Stomach (tissue), 9 donors: ENCODE results near the gene CABLES2. TPM values are rescaled to one million over a fixed set of nuclear protein-coding genes. Genes with fewer than 3 reads are reported as not detected.

Experiments used
- DNase-seq, 2 donors: peaks; one replicate each; pipeline versions ENCODE4 v3.0.0 to v3.0.0-alpha.2; 2013 to 2019
- H3K27ac ChIP-seq, 5 donors: fragments of 200-600 bp in 4 of 5; sonication (generic) in 4 of 5; one replicate each; pipeline ENCODE4 v1.5.1; 2013 to 2019; ENCODE audit warnings: mild to moderate bottlenecking in 1 of 5, moderate library complexity in 1 of 5
- H3K27me3 ChIP-seq, 3 donors: fragments of 200-600 bp; sonication (generic); one replicate each; pipeline ENCODE4 v1.5.1; 2017 to 2019; ENCODE audit warnings: mixed run types in 1 of 3
- H3K36me3 ChIP-seq, 4 donors: fragments of 200-600 bp; sonication (generic); 1 replicate in 3 of 4; 2 replicates in 1 of 4; pipeline ENCODE4 v1.5.1; 2016 to 2019
- H3K4me1 ChIP-seq, 4 donors: fragments of 200-600 bp; sonication (generic); one replicate each; pipeline ENCODE4 v1.5.1; 2016 to 2019
- H3K4me3 ChIP-seq, 4 donors: fragments of 200-600 bp; sonication (generic) in 3 of 4; one replicate each; pipeline ENCODE4 v1.5.1; 2016 to 2019; ENCODE audit warnings: mild to moderate bottlenecking in 1 of 4
- H3K9me3 ChIP-seq, 4 donors: fragments of 200-600 bp; sonication (generic); one replicate each; pipeline ENCODE4 v1.5.1; 2016 to 2019
- CTCF ChIP-seq, 7 experiments: fragments of 450-650 bp in 4 of 7; fragments of 200-600 bp in 3 of 7; sonication (generic) in 3 of 7; IDR thresholded peaks; one replicate each; pipeline ENCODE4 v1.5.1; 2016 to 2019; ENCODE audit warnings: antibody characterized with exemption in 7 of 7, control low read depth in 2 of 7, mild to moderate bottlenecking in 1 of 7
- EP300 ChIP-seq: sonication (generic); formaldehyde crosslinking; IDR thresholded peaks from one replicate; pipeline ENCODE4 v1.6.1; 2017; ENCODE audit warnings: antibody characterized with exemption
- POLR2A ChIP-seq, 4 donors: fragments of 450-650 bp; IDR thresholded peaks; one replicate each; pipeline ENCODE4 v1.6.1; 2016; ENCODE audit warnings: antibody characterized with exemption in 4 of 4, control low read depth in 2 of 4, mild to moderate bottlenecking in 1 of 4, moderate library complexity in 1 of 4
- POLR2AphosphoS5 ChIP-seq, 3 donors: sonication (generic); formaldehyde crosslinking; IDR thresholded peaks; one replicate each; pipeline ENCODE4 v1.6.1; 2016; ENCODE audit warnings: antibody characterized with exemption in 3 of 3
- WGBS, 5 donors: extraction: QIAGEN DNeasy Blood & Tissue Kit in 3 of 5; methylation state at CpG; one replicate each; pipeline versions ENCODE4 v1.1.5 to v1.1.7; 2013 to 2018; 5-methylcytosine and 5-hydroxymethylcytosine counted together
- intact Hi-C: fragments of 100-400 bp; cut with DNase I; formaldehyde crosslinking; loops from one replicate; pipeline ENCODE4 v1.15.1; 2023; ENCODE audit warnings: low total_unique reads
- polyA plus RNA-seq, 3 donors: library from polyadenylated mRNA; stranded (reverse); fragments of 200-250 nt; gene quantifications; one replicate each; pipeline ENCODE4 v1.2.3, GENCODE V29; 2013
- total RNA-seq, 5 donors: library from RNA; depleted of rRNA; stranded (reverse); fragments of >200 nt; gene quantifications; one replicate each; pipeline versions ENCODE4 v1.1.0 to v1.2.3, GENCODE V29; 2014 to 2016
- donor health status: healthy with polysubstance abuse.
- donor health status: Bipolar disorder and iron deficiency.
- donor health status: healthy.

The CABLES2 gene
- total and polyA plus RNA-seq, 8 donors, result 0.55 to 7.8 (median 1.9) TPM

DNA sequence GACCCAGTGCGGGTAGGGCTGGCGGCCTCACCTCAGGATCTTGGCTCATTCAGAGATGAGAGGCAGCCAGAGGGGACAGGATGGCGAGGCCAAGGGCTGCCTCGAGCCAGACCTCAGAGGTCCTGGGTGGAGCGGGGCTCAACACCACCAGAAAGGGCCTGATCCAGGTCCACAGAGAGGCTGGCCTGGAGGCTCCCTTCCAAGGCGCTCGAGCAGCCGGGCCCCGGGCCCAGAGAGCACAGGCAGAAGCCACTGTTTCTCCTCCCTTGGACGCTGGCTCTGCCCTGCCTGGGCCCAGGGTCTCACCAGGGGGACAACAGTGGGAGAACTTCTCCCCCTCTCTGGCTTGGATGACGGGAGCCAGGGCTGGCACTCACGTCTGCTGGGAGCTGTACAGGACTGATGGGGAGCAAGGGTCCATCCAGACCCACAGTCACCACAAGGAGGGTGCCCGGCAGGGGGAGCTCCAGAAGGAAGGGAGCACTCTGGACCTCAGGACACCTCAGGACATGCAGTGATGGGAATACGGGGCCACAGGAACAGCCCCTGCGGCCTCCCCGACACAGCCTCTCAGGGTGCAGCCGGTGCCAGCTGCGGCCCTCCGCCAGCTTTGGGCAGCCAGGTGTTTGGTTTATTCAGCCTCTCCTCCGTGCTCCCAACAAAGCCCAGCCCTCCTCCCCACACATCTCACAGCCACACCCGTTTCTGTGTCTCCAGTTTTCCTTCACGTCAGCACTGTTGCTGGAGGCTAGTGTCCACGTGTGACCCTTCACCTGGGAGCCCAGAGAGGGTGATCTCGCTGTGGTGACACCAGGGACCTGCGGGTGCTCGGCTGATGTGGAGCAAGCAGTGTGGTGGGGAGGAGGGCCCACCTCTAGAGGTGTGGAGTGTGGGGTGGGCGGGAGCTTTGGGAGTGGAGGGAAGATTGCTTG lies 11.5 kb downstream of the CABLES2 start:
- H3K4me3 ChIP-seq, result no peak overlapping the region
- DNase-seq, result no peak
- H3K27ac ChIP-seq, result no peak overlapping the region
- no peaks in the 10 kb centered on the region for H3K4me1 ChIP-seq
- H3K9me3 ChIP-seq, result no peaks in the 10 kb centered on the region
- H3K36me3 ChIP-seq, result peaks cover 0 to 70% (median 60%) of the 10 kb centered on the region in 4 donors
- H3K27me3 ChIP-seq, result no peaks in the 10 kb centered on the region
- no peak for TF ChIP-seq POLR2A (IDR thresholded peaks at IDR 0.05)
- no peak for TF ChIP-seq POLR2AphosphoS5 (IDR thresholded peaks at IDR 0.05)
- TF ChIP-seq EP300, result no peak
- TF ChIP-seq CTCF (IDR thresholded peaks at IDR 0.05), result no peak
- intact Hi-C loops, result no loop called here
- WGBS, 5 donors, result 80 to 85% (median 82%) methylated on average over 18 to 27 of the region's 27 CpGs

DNA sequence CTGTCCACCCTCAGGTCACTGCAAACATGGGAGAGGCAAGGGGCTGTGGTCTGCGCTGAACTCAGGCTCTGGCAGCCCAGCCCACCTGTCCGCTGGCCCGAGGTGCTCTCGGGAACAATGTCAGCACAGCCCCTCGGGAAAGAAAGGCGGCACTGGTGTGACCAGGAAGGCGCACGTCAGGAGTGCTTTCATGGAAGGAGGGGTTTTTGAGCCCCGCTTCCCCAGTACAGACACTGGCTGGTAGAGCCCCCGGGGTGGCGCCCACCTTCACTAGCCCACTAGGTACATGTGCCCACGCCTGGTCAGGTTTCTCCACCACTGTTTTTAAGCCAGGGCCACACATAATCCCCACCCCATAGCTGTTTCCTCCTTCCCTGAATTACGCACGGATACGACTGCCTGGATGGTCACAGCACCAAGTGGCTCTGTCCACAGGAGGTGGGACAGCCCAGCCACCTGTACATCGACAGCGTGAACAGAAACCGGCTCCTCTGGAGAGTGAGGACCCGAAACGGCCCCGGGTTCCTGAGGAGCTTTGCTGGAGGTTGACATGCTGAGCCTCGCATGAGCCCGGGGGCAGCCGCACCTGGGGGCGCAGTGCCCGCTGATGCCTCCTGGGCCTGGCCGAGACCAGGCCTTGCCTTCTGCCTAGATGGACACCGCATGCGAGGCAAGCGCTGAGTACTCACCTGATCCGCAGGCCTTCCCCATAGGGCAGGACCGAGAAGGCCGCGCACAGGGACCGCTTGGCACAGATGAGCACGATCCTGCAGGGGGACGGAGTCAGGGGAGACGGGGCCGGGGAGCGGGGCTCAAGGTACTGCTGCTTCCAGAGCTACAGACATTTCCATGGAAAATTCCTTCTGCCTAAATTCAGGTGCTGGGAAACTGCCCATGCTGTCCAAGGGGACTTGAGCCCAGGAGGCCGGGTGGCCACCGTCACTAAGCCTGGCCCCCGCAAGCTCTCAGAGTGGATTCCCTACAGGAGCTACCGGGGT lies 12.5 kb downstream of the CABLES2 start:
- peaks cover 0 to 2% (median 0%) of the 10 kb centered on the region in 4 donors for H3K4me1 ChIP-seq
- 91 to 95% (median 94%) methylated on average over 31 to 44 of the region's 44 CpGs for WGBS, 5 donors
- DNase-seq, result no peak
- no peaks in the 10 kb centered on the region for H3K27me3 ChIP-seq
- H3K36me3 ChIP-seq, result peaks cover under 1 to 75% (median 65%) of the 10 kb centered on the region in 4 donors
- H3K9me3 ChIP-seq, result no peaks in the 10 kb centered on the region
- H3K27ac ChIP-seq, result no peak overlapping the region
- H3K4me3 ChIP-seq, result no peak overlapping the region
- intact Hi-C loops, result no loop called here
- TF ChIP-seq POLR2A (IDR thresholded peaks at IDR 0.05) (no peak), CTCF (IDR thresholded peaks at IDR 0.05) (no peak), POLR2AphosphoS5 (IDR thresholded peaks at IDR 0.05) (no peak), EP300 (no peak)

DNA sequence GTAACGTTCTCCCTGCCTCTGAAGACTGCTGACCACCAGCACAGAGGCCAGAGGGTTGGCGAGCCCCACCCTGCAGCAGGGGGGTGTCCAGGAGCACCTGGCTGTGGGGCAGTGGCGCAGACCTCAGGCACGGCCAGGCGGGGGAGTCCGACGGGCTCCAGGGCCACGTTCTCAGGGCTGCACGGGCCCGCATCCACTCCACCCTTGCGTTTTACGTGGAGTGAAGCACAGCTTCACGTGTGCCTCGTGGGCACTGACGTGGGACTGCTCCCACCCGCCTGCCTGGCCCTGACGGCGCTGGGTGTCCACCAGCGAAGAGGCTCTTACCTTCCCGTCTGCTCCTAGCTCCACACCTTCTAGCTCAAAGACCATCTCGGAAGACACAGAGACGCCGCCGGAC lies 13.3 kb downstream of the CABLES2 start:
- no peak for DNase-seq

More for the DNA sequence above, 13.3 kb downstream of the CABLES2 start:
- Histone ChIP-seq H3K27ac (no peak overlapping the region), H3K9me3 (no peaks in the 10 kb centered on the region), H3K4me1 (peaks cover 0 to 9% (median under 1%) of the 10 kb centered on the region in 4 donors), H3K27me3 (no peaks in the 10 kb centered on the region), H3K4me3 (no peak overlapping the region), H3K36me3 (peaks cover 8 to 82% (median 72%) of the 10 kb centered on the region in 4 donors)
- intact Hi-C loops, result no loop called here
- 90 to 95% (median 92%) methylated on average over 17 to 24 of the region's 24 CpGs for WGBS, 5 donors
- TF ChIP-seq EP300 (no peak), CTCF (IDR thresholded peaks at IDR 0.05) (no peak), POLR2A (IDR thresholded peaks at IDR 0.05) (no peak), POLR2AphosphoS5 (IDR thresholded peaks at IDR 0.05) (no peak)
